Panc1 (cell line): Measurements from ENCODE around the gene RAD50. TPM values are rescaled to one million over a fixed set of nuclear protein-coding genes. Genes with fewer than 3 reads are reported as not detected.

ENCODE experiments used
- ATAC-seq: fragments of 200-7000 bp; cut with Tn5 transposase; 2 replicates; pipeline ENCODE4 v1.9.1; 2020; ENCODE audit warnings: mild to moderate bottlenecking, moderate library complexity
- BruUV-seq: library from RNA; stranded (reverse); fragments of 400-500 nt; replicated peaks from 2 replicates; lab custom pipeline; 2021; lab: Mats Ljungman, UMichigan
- CTCF ChIA-PET: fragments of 300-600 bp; sonication (Branson Sonifier 250); formaldehyde crosslinking; loops from one replicate; lab custom pipeline; 2022; ENCODE audit warnings: antibody characterized with exemption; lab: Charles Lee
- POLR2A ChIA-PET: fragments of 300-600 bp; sonication (Branson Sonifier 250); formaldehyde crosslinking; loops from one replicate; lab custom pipeline; 2022; ENCODE audit warnings: antibody characterized with exemption; lab: Charles Lee
- DNase-seq: peaks from one replicate; pipeline ENCODE4 v3.0.0-alpha.2; 2010; ENCODE audit warnings: low read depth, low spot score
- H3K27ac ChIP-seq: 2 replicates; pipeline ENCODE4 v1.5.1; 2011; ENCODE audit warnings: mild to moderate bottlenecking, low read length, inconsistent platforms
- H3K27me3 ChIP-seq: fragments of 200-500 bp; sonication (Bioruptor generic); 2 replicates; pipeline ENCODE4 v1.6.0; 2014; ENCODE audit warnings: low read length, inconsistent platforms; ENCODE audit not compliant: control insufficient read depth, insufficient read depth
- H3K36me3 ChIP-seq: fragments of 200-500 bp; sonication (Bioruptor generic); 2 replicates; pipeline ENCODE4 v1.5.1; 2014; ENCODE audit warnings: inconsistent platforms, mild to moderate bottlenecking, low read length, moderate library complexity; ENCODE audit not compliant: control insufficient read depth, insufficient read depth
- H3K4me1 ChIP-seq: 2 replicates; pipeline ENCODE4 v1.5.1; 2011; ENCODE audit warnings: inconsistent platforms, mild to moderate bottlenecking, low read length, moderate library complexity; ENCODE audit not compliant: control insufficient read depth, insufficient read depth
- H3K4me3 ChIP-seq, 2 experiments: 2 replicates each; pipeline ENCODE4 v1.5.1; 2011 to 2012; ENCODE audit warnings: low read depth in 2 of 2, low read length in 2 of 2, mild to moderate bottlenecking in 2 of 2, inconsistent platforms in 1 of 2, moderate library complexity in 1 of 2
- H3K9me3 ChIP-seq: fragments of 200-500 bp; sonication (Bioruptor generic); 2 replicates; pipeline ENCODE4 v1.5.1; 2014; ENCODE audit warnings: low read depth, mild to moderate bottlenecking, inconsistent platforms, low read length, moderate library complexity; ENCODE audit not compliant: control insufficient read depth, insufficient read depth
- CTCF ChIP-seq: fragments of 450-650 bp; IDR thresholded peaks from 2 replicates; pipeline ENCODE4 v1.5.1; 2017; ENCODE audit warnings: mild to moderate bottlenecking
- POLR2AphosphoS5 ChIP-seq: IDR thresholded peaks from 2 replicates; pipeline ENCODE4 v1.6.1; 2012; ENCODE audit warnings: mild to moderate bottlenecking, low read depth, low read length, moderate library complexity
- REST ChIP-seq, 2 experiments: IDR thresholded peaks; 2 replicates each; pipeline ENCODE4 v1.6.1; 2011 to 2012; ENCODE audit warnings: low read depth in 2 of 2, control low read depth in 1 of 2, low read length in 1 of 2, mild to moderate bottlenecking in 1 of 2, moderate library complexity in 1 of 2; ENCODE audit not compliant: insufficient read depth in 1 of 2
- SIN3A ChIP-seq: IDR thresholded peaks from 2 replicates; pipeline ENCODE4 v1.6.1; 2012; ENCODE audit warnings: low read depth, mild to moderate bottlenecking, low read length, moderate library complexity, borderline replicate concordance; ENCODE audit not compliant: insufficient read depth
- TCF7L2 ChIP-seq: IDR thresholded peaks from 2 replicates; pipeline ENCODE4 v1.6.1; 2011; ENCODE audit warnings: mild to moderate bottlenecking, low read depth, low read length, inconsistent platforms
- in situ Hi-C: cut with HindIII; loops from 2 replicates; pipeline ENCODE4 v1.10.0; 2016; ENCODE audit warnings: low sequenced_read_pairs, low pct_unique_long_range_greater_than_20kb
- intact Hi-C: fragments of 100-400 bp; cut with micrococcal nuclease; formaldehyde crosslinking; loops from one replicate; pipeline ENCODE4 v1.10.0; 2022; ENCODE audit not compliant: unreplicated experiment
- total RNA-seq: library from RNA; stranded (reverse); gene quantifications from one replicate; pipeline ENCODE4 v1.2.1, GENCODE V29; 2021; ENCODE audit not compliant: unreplicated experiment

The RAD50 gene
- total RNA-seq, 1 experiment from 2014 or later, result 77.6 TPM

GRCh38 chr5:132549576-132549975 is 7.2 kb upstream of the RAD50 start:
- H3K27ac ChIP-seq, result no peak overlapping the region
- in situ Hi-C loops, result no loop called here
- ATAC-seq, result no peak
- ChIA-PET POLR2A (no interaction called here), CTCF (no interaction called here)
- no peaks in the 10 kb centered on the region for H3K9me3 ChIP-seq
- intact Hi-C loops, result no loop called here
- no peaks in the 10 kb centered on the region for H3K36me3 ChIP-seq
- TF ChIP-seq REST (IDR thresholded peaks at IDR 0.05; ENCODE audit: insufficient read depth in 1 of 2, low read depth in 2 of 2, low read length in 1 of 2), result no peak
- TF ChIP-seq SIN3A, result no peak
- no peak for TF ChIP-seq TCF7L2
- TF ChIP-seq POLR2AphosphoS5, result no peak
- no peak for TF ChIP-seq CTCF
- no peak overlapping the region for H3K4me3 ChIP-seq
- no peak for DNase-seq
- no TSS peak for BruUV-seq
- no peaks in the 10 kb centered on the region for H3K4me1 ChIP-seq
- peaks cover 3% of the 10 kb centered on the region; the same call in 1 of the 2 replicates for H3K27me3 ChIP-seq

- Histone ChIP-seq H3K27ac (peak overlapping the region; percentile 96), H3K4me1 (peaks cover 13% of the 10 kb centered on the region; the same call in 1 of the 2 replicates), H3K27me3 (no peaks in the 10 kb centered on the region), H3K9me3 (no peaks in the 10 kb centered on the region), H3K36me3 (peaks cover 16% of the 10 kb centered on the region), H3K4me3 (peak overlapping the region; percentile 69 to 88)
- CTCF ChIA-PET, result no interaction called here
- TSS peak; percentile 99 for BruUV-seq
- DNase-seq (no peak), ATAC-seq (peak; percentile 54)
- TF ChIP-seq CTCF, result no peak
- in situ Hi-C loops, result no loop called here
- POLR2A ChIA-PET, result no interaction called here
- intact Hi-C loops, result no loop called here
These were observed 519 bp upstream of the RAD50 start for GRCh38 chr5:132556153-132556762.
